ENCODE results near the gene CFAP99.
"Not testable (repeated sequence)": the region's sequence is repeated elsewhere in the genome, so short reads cannot be mapped to it uniquely, and the experiment has no call there.

The CFAP99 gene

DNA sequence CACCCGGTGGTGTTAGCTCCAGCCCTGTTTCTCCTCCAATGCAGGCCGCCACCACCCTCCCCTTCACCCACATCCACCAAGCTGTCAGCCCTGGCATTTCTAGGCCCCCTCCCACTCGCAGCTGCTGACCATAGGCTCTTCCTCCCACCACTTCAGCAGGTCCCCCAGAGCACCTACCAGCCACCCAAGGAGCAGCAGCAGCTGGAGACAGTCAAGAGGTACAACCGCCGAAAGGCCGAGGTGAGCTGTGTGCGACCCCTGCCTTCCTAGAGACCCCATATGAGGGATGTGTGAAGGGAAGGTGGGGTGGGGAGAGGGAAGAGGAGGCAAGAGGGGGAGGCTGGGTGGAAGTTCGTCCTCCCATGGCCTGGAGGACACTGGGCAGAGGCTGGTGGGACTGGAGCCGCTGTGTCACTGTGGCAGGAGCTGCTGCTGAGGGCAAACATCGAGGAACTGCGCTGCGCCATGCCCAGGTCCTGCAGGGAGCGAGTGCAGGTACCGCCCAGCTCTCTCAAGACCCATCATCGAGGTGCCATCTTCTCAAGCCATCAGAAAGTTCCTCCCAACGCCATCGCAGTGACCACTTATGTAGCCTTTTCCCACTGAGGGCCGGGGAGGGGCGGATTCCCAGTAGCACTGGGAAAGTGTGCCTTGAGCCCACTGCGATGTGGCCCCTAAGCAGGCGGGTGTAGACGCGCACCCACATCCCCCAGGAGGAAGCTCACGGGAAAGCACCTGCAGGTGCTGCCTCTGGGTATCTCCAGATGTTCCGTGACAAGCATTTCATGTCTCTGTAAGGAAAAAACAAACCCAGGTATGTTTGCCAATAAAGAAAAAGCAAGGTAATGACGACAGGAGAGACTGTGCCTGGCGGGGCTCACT, 31.0 kb downstream of the CFAP99 start:
- DNase-seq: no peak

DNA sequence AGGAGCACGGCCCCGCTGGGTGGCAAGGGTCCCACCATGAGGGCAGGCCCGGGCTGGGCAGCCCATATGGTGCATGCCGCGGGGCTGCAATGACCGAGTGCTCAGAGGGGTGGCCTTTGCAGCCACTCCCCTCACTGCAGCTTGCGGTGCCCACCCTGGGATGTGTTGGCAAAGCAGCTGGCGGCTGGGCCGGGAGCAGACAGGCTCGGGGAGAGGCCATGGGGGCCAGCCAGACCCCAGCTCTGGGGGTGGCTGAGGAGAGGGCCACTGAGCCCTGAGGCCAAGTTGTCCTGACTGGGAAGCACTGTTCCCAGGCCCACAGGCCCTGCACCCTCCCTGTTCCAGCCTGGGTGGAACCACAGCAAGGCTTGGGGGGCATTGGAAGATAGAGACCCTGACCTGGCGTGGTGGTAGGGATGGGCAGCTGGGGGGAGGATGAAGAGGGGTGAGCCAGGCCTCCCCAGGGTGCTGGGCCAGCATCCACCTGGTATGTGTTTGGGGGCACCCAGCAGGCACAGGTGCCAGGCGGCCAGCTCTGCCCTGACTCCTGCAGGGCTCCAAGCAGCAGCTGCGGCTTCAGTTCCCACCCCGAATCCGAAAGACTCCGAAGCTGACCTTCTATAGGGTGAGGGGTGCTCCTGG, 31.8 kb downstream of the CFAP99 start:
- no peak for DNase-seq

DNA sequence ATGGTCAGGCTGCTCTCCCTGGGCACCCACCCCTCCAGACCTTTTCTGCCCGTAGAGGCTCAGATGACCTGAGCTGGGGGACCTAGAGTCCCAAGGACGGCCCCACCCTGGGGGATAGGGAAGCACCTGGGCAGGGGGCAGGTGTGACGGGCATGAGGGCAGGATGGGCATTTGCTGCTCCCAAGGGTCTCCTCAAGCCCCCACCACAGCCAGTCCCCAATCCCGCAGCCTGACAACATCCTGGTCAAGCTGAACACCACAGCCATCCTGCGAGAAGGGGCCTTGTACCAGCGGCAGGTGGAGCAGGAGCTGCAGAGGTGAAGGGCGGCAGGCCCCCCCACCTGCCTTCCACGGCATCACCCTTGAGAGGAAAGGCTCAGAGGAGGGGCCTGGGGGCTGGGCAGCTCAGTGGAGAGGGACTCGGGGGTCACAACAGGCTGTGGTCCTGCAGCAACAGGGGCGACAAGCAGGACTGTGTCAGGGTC, 32.3 kb downstream of the CFAP99 start:
- no peak for DNase-seq

DNA sequence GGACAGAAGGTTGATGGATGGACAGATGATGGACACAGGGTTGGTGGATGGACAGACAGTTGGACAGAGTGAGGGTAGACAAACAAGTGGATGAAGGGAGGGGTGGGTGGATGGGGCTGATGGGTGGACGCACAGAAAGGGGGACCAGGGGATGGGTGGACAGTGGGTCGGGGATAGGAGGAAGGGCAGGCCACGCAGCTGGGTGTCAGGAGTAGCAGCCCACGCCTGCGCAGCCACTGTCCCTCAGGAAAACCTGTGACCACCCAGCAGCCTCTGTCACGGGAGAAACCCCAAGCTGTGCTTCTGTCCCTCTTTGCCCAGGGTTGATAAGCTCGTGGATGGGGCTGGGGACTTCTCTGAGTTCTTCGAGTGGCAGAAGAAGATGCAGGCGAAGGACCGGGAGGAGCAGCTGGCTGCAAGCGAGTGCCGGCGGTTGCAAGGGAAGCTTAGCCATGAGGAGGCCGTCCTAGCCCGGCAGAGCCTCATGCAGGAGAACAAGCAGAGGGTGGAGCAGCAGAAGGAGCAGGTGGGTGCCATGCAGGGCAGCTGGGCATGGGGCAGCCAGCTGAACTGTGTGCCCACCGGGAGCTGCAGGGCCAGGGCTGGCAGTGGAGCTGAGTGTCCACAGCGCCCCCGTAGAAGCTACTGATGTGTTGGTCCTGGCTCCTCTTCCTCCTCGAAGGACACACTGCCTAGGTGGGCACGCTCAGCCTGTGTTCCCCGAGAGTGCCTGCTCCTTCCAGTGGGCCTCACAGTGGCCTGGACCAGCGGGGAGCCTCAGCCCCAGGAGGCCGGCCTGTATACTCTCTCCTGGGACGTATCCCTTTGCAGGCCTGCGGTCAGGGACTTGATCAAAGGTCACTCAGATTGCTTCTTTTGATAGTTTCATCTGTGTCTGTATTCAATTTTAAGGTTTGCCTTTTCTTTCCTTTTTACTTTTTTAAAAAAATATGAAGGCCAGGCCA, 33.3 kb downstream of the CFAP99 start:
- no peak for DNase-seq

DNA sequence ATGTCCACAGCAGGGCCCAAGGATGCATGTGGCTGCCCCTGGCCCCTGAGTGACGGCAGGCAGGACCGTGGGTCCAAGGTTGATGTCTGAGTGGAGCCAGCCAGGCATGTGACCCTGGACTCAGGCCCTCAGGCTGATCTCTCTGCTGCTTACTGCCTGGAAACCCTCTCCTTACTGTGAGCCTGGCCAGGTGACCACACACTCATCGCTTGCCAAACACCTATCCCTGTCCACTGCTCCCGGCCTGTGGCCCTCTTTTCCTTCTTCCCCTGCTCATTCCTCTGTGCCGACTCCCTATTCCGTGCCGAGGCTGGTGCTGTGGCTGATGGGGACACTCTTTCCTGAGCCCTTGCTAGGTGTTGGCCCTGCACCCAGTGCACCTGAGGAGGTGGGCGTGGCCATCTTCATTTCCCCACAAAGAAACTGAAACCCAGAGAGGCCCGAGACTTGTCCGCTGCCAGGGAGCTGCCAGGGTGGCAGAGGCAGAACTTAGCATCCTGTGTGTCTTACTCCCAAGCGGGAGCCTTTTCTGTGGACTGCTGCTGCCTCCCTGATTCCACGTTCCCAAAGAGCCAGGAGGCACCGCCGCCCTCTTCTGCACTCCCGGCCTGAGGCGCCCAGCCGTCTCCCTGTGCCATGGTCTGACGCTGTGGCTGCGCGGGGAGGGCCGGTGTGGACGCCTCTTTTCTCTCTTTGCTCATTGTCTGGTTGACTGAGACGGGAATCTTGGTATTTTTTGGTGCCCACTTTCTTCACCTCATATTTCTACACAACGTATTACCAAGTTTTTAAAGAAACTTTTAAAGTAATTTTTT, 38.9 kb downstream of the CFAP99 start:
- DNase-seq: no peak

DNA sequence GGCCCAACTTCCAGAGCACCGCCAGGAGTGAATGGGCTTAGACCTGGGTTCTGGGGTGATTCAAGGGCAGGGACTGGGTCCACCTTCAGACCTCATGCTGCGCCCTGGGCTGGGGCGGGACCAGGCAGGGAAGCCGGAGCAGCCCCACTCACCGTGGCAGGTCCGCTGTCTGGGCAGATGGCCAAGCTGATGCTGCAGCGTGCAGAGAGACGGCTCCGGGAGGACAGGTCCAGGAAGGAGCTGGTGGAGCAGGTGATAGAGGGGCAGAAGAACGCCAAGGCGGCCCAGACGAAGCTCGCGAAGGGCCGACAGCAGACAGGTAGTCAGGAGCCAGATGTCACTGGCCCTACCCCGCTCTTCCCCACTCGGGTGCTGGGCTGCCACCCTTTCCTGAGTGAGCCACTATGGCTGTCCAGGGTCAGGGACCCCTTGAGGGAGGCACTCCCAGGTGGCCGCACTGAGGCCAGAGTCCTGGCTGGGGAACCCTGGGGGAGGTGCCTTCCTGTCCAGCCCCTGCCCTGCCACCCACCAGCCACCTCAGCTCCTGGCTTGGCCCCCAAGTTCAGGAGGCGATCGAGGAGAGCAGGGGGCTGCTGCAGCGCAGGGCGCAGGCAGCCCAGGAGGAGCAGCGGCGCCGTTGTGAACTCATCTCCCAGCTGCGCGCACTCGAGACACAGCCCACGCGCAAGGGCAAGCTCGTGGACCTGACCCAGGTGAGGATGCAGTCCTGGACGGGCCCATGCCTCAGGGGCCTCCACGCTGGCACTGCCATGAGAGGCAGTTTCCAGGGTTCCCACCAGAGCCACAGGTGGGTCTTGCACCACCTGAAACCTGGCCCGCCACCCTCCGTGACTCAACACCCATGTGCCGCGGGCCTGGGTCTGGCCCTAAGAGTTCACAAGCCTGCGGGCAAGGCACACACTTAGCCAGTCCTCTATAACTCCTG, 40.1 kb downstream of the CFAP99 start:
- DNase-seq: no peak

DNA sequence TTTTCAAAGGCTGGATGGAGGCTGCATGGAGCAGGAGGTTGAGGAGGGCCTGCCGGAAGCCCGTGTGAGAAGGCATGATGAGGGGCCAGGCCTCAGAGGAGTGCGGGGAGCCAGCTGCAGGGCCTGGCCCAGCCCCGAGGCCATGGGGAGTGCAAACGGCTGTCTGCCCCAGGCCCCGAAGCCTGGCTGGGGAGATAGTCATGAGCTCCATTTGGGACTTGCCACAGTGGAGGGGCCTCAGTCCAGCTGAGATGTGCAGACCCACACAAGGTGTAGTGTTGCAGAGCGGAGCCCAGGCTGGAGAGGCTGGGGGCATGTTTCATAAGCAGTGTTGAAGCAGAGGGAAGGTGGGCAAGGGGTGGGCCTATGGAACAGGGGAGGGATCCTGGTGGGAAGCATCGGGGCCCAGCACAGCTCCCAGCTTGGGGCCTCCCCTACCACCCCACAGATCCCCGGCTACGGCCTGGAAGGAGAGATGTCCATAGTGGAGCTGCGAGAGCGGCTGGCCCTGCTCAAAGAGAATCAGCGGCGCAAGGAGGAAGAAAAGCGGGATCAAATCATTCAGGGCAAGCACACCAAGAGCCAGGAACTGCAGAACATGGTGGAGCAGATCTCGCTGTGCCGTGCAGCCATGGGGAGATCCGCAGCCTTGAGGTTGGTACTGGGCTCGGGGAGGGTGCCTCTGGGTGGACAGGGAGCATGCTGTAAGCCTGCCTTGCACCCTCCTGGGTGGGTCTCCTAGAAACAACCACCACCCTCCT, 41.0 kb downstream of the CFAP99 start:
- DNase-seq: no peak

DNA sequence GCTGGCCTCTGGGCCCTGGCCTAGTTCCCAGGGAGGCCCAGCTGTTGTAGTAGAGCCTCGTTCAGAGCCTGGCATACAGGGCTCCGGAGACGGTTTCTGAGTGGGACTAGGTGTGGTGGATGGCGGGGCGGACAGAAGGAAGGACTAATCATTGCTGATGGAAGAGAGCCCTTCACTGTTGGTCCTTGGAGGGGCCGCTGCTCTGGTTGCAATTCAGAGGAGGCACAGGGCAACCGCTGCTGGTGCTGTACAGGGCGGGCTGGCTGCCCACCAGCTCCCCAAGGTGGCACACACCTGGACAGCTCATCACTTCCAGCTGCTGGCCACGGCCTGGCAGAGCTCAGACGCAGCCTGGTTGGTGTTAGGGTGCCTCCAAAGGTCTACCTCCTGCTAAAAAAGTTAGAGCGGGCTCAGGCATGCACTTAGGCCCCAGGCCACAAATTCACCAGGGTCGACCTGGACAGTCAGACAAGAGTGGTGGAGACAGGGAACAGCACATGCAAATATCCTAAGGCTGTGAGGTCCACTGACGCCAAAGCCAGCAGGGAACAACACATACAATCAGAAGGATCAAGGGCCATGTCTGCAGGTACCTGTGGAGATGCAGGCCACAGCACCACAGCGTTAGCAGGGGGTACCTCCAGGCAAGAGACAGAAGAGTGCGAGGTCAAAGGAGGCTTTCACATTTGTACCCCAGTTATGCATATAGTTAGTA, 42.6 kb downstream of the CFAP99 start:
- DNase-seq: no peak

DNA sequence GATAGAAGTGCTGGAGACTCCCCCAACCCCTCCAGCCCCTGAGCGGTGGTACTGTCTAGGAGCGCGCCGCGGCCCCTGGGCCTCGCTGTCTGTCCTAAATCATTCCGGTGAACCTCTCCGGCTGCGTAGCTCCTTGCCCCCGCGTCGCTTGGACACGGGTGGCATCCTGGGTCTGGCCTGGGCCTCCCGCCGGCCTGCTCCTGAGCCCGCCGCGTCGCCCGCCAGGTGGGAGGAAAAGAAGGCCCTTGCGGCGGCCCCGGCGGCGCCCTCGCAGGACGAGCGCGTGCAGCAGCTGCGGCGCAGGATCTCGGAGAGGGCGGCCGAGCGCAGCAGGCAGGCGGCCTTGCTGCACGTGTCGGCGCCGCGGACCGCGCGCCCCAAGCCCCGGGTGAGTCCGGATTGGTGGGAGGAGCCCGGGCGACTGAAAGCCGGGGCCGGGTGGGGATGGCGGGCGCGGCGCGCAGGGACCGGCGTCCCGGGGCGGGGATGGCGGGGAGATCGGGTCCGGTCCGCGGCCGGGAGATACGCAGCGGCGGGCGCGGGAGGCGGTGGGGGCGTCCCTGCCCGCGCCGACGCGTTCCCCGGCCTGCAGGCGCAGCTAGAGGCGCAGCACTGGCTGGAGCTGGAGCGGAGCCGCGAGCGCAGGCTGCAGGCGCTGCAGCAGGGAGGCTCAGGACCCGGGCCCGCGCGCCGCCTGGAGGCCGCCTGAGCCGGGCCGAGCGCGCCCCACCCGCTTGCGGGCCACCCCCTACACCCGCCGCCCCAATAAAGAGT, 43.6 kb downstream of the CFAP99 start:
- peak; percentile 90 for DNase-seq

DNA sequence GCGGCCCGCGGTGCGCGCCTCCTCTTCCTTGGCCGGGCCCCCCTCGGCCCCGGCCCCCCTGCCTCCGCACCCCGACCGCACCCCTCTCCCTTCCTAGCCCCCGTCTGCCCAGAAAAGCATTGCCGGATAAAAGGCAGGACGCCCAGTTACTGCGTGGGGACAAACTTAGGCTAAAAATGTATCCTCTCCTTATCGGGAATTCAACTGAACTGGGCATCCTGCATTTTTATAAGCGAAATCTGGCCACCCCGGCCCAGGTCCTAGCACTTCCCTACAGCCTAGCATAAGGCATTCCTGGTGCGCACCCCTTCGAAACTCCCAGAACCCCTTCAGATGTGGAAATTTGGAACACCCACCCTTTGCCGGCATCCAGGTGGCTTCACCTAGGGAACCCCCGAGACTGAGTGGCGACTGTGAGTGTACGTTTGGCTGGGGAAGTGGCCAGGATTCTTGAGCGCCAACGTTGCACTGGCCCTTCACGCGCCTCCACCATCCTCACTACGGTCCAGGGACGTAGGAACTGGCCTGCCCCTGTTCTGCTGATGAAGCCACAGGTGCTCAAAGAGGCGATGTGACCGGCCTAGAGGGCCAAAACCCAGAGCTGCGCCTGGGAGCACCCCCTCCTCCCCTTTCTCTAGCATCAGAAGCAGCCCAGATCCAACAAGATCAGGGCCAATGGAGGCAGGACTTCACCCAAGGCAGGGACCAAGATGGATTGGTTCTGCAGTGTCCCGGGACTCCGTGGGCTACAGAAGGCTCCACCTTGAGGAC, 44.4 kb downstream of the CFAP99 start:
- no peak for DNase-seq

DNA sequence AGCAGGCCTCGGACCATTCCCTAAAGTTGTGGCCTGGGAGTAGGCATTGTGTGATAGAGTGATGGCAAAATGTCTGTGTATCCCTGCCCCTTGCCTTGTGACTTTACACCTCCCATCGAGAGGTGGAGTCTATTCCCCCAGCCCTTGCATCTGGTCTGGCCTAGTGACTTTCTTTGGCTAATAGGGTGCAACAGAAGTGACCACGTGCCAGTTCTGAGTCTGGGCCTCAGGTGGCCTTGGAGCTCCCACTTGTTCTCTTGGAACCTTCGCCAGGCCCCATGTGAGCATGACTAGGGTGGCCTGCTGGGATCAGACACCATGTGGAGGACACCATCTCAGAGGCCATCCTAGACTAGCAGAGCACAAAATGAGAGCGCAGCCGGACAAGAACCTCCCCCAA, 46.3 kb downstream of the CFAP99 start:
- no peak for DNase-seq

DNA sequence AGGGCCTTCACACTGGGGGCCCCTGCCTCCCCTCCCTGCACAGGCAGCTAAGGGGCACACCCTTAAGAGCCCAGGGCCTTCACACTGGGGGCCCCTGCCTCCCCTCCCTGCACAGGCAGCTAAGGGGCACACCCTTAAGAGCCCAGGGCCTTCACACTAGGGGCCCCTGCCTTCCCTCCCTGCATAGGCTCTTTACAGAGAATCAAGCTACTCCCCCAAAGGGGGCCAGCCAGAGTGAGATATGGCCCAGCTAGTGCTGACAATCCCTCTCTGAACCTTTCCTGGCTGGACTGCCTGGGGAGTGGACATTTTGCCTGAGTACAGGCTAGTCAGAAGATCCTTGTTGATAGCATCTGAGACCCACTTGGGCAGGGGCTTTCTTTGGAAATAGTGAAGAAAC, 46.8 kb downstream of the CFAP99 start:
- DNase-seq: not testable (repeated sequence)

DNA sequence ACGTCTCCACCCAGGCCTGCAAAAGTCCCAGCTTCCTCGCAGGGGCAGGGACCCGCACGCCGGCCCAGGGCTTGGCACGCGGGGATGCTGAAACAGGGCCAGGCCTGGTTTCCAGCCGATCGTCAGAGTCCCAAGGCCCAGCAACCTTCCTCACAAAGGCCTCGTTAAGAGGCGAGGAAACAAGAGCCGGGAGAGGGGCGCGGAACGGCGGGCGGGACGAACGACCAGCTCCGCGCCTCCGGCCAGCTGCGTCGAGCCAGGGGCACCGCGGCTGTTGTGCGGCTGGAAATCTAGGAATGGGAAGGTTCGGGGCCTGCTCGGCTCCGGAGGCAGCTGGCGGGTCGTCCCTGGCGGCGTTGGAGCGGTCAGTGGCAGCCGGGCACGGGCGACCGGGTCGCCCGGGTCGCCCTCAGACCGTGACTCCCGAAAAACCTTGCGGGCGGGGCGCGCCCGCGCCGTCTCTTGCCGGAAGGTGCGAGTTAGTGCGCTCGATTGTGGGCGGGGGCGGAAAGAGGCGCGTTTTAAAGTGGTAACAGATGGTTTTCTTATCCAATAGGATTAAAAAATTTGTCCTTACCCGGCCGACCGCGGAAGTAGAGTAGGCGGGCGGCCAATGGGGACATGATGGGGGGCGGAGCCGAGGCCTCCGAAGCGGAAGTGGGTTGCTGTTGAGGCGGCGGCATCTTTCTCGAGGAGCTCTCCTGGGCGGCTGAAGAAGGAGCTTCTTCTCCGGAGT, 49.9 kb downstream of the CFAP99 start, which contains the start of gene RNF4:
RNF4 (plus strand) TSS at position 651 of the 736 bp plus-strand sequence. CDS start 21,388 bp downstream, outside the sequence.
- peak; percentile 97 for DNase-seq

DNA sequence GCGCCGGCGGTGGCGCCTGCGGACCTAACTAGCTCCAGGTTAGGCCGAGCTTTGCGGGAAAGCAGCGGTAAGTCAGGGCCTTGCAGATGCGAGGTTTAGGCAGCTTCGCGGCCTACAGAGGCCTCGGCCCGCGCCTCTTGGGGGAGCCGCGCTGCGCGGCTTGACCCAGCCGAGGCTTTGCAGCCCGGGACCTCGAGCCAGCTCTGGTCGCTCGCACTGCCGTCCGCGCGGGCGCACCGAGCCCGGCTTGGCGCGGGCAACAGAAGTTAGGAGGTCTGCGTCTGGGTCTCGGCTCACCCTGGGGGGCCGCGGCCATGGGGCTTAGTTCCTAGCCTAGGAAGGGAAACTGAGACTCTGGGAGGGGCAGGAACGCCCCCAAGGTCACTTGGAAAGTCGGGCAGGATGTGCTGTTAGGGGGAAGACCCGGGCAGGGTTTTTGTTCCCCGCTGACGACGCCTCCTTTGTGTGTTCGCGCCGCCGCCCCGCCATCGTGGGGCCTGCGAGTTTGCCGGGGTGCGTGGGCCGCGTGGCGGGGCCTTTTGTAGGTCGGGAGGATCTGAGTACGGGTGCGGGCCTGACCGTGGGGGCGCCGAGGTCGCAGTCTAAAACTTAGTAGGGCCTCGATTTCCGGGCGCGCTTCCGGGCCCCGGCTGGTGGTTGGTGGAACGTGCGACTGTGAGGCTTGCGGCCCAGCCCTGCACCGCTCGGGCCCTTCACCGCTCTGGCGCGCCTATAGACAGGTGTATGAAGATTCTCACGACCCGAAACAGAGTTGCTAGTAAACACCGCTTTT, 50.6 kb downstream of the CFAP99 start:
- peak; percentile 55 for DNase-seq

DNA sequence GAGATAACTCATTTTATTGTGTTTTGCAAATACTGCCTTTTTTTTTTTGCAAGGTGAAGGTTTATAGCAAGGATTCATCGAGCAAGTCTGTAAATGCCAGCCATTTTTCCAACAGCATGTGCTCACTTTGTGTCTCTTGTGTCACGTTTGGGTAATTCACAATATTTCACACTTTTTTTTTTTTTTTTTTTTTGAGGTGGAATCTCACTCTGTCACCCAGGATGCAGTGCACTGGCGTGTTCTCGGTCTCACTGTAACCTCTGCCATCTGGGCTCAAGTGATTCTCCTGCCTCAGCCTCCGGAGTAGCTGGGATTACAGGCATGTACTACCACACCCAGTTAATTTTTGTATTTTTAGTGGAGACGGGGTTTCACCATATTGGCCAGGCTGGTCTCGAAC, 52.0 kb downstream of the CFAP99 start:
- no peak for DNase-seq

DNA sequence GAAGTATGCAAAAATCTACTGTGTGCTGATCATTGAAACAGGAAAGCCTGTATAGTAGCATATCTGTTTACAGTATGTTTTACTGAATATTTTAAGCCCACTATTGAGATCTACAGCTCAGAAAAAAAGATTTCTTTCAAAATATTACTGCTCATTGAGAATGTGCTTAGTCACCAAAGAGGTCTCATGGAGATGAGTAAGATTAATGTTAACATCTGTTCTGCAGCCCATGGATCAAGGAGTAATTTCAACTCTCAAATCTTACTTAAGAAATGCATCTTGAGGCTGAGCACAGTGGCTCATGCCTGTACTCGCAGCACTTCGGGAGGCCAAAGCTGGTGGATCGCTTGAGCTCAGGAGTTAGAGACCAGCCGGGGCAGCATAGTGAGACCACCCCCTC, 53.4 kb downstream of the CFAP99 start:
- no peak for DNase-seq
